ENCODE results near the gene NUDT5. TPM values are rescaled to one million over a fixed set of nuclear protein-coding genes. Genes with fewer than 3 reads are reported as not detected.

Gene NUDT5
- total and polyA plus RNA-seq, 2 experiments from 2014 or later, result 33.2 to 107 TPM

- H3K4me3 ChIP-seq, result no peak overlapping the region
- WGBS, 2 experiments (ENCODE audit: low coverage in 1 of 2, low lambda C conversion rate in 2 of 2, missing lambda C conversion rate in 2 of 2), result 98% methylated on average over 4 of the region's 4 CpGs
- no peaks in the 10 kb centered on the region for H4K20me1 ChIP-seq (ENCODE audit: insufficient read depth)
- no peak overlapping the region for H3K4me2 ChIP-seq (ENCODE audit: unreplicated experiment)
- 0 out of 2 replicates have a peak, but pooled peaks cover 5% of the 10 kb centered on the region for H3K4me1 ChIP-seq (ENCODE audit: insufficient read depth)
- H3K27ac ChIP-seq, result no peak overlapping the region
- no peaks in the 10 kb centered on the region for H3K27me3 ChIP-seq (replicated peaks; ENCODE audit: insufficient read depth)
- no peak overlapping the region for H3K9ac ChIP-seq
- no peaks in the 10 kb centered on the region for H3K79me2 ChIP-seq (ENCODE audit: insufficient read depth)
- H2AFZ ChIP-seq, result no peak overlapping the region
- TF ChIP-seq EZH2phosphoT487 (IDR thresholded peaks at IDR 0.05; ENCODE audit: insufficient read depth, low read depth) (no peak), EZH2 (IDR thresholded peaks at IDR 0.05; ENCODE audit: insufficient read depth, poor library complexity, severe bottlenecking) (no peak)
- no peaks in the 10 kb centered on the region for H3K9me2 ChIP-seq (ENCODE audit: insufficient read depth)
- in situ Hi-C loops (cut with MboI), result no loop called here
- no peaks in the 10 kb centered on the region for H3F3A ChIP-seq (ENCODE audit: insufficient read depth)
- peaks cover 7% of the 10 kb centered on the region; the same call in 1 of the 2 replicates for H3K36me3 ChIP-seq (ENCODE audit: low read depth)
- DNase-seq, result no peak
- H3K9me3 ChIP-seq (ENCODE audit: low read depth), result no peaks in the 10 kb centered on the region
Observed at GRCh38 chr10:12121673-12122072, 74.0 kb downstream of the NUDT5 start.

MicroRNAs within 50 kb of the gene (microRNA counts, 767-probe panel; counts per million panel counts)
- 447 counts per million, percentile 86 among the panel's probes with 10 or more counts for microRNA hsa-miR-548ak

Small RNA genes within 50 kb of the gene (microRNA-seq; reads per million reads assigned to microRNA genes)
- gene MIR548AK (ENCODE audit: borderline number of aligned reads), result not detected

Small RNA genes within 50 kb of the gene (small RNA-seq; reads per million reads assigned to genes)
- not detected for gene MIR548AK (ENCODE audit: low read depth, low replicate concordance)
- not detected for gene RNU6-88P (ENCODE audit: low read depth, low replicate concordance)

Other genes starting within 250 kb of the NUDT5 start
- gene UPF2, start 153.1 kb downstream of the NUDT5 start, total RNA-seq (2014; rRNA removed; shearing (Covaris generic)), result 10.2 and 14.1 TPM in 2 replicates
- gene UPF2, start 153.1 kb downstream of the NUDT5 start, polyA plus RNA-seq (2016; fragmentation: Nextera tagmentation; extraction: Ambion mirVana), result 12.7 and 13.4 TPM in 2 replicates
- gene DHTKD1, start 126.9 kb downstream of the NUDT5 start, total RNA-seq (2014; rRNA removed; shearing (Covaris generic)), result 8.2 and 9.2 TPM in 2 replicates
- 6.4 and 6.8 TPM in 2 replicates for gene DHTKD1, start 126.9 kb downstream of the NUDT5 start, polyA plus RNA-seq (2016; fragmentation: Nextera tagmentation; extraction: Ambion mirVana)
- gene SEC61A2, start 66.2 kb downstream of the NUDT5 start, total RNA-seq (2014; rRNA removed; shearing (Covaris generic)), result 9.7 and 20.6 TPM in 2 replicates
- gene SEC61A2, start 66.2 kb downstream of the NUDT5 start, polyA plus RNA-seq (2016; fragmentation: Nextera tagmentation; extraction: Ambion mirVana), result 6.9 and 7.7 TPM in 2 replicates
- 81.3 and 100 TPM in 2 replicates for gene CDC123, start 297 bp upstream of the NUDT5 start, total RNA-seq (2014; rRNA removed; shearing (Covaris generic))
- 146 and 150 TPM in 2 replicates for gene CDC123, start 297 bp upstream of the NUDT5 start, polyA plus RNA-seq (2016; fragmentation: Nextera tagmentation; extraction: Ambion mirVana)
- 0.13 and 0.22 TPM in 2 replicates for gene CAMK1D, start 153.7 kb upstream of the NUDT5 start, total RNA-seq (2014; rRNA removed; shearing (Covaris generic))
- gene CAMK1D, start 153.7 kb upstream of the NUDT5 start, polyA plus RNA-seq (2016; fragmentation: Nextera tagmentation; extraction: Ambion mirVana), result 0.23 and 0.55 TPM in 2 replicates

Data from GM23248 (cell line).